ENCODE data around the gene EVX2. TPM values are rescaled to one million over a fixed set of nuclear protein-coding genes. Genes with fewer than 3 reads are reported as not detected.

The EVX2 gene
- total and polyA plus RNA-seq, 9 of the 15 experiments (the other 6 are each of a cell fraction or from before 2014, with no cell fraction given), result not detected

- TF ChIP-seq CTCF (IDR thresholded peaks at IDR 0.05 in 2 of 3, conservative IDR thresholded peaks at IDR 0.05 in 1 of 3; ENCODE audit: insufficient read depth in 2 of 3, low read depth in 1 of 3, low read length in 3 of 3) (peak; percentile 84 to 90 (median 87)), XRCC3 (IDR thresholded peaks at IDR 0.05) (no peak), THAP12 (CRISPR knock-in tag; IDR thresholded peaks at IDR 0.05) (0 out of 2 replicates have a peak, but pooled peaks have one; percentile 36), XRCC5 (IDR thresholded peaks at IDR 0.05; ENCODE audit: low read depth, low read length) (peak; percentile 62; the same call in 1 of the 2 replicates), MTA3 (IDR thresholded peaks at IDR 0.05; ENCODE audit: borderline replicate concordance) (no peak), SMAD4 (CRISPR knock-in tag; conservative IDR thresholded peaks at IDR 0.05) (0 out of 2 replicates have a peak, but pooled peaks have one; percentile 22), FIP1L1 (IDR thresholded peaks at IDR 0.05; ENCODE audit: low read depth, low read length, poor library complexity, severe bottlenecking) (peak; percentile 31), LCOR (CRISPR knock-in tag; IDR thresholded peaks at IDR 0.05) (peak; percentile 53; the same call in 1 of the 2 replicates), MAFK (IDR thresholded peaks at IDR 0.05; ENCODE audit: low read length) (no peak), CC2D1A (IDR thresholded peaks at IDR 0.05) (0 out of 2 replicates have a peak, but pooled peaks have one; percentile 32), ELF1 (tag; IDR thresholded peaks at IDR 0.05) (peak; percentile 17; the same call in 1 of the 2 replicates), CTBP1 (IDR thresholded peaks at IDR 0.05; ENCODE audit: borderline replicate concordance) (peak; percentile 22; the same call in 1 of the 2 replicates), HOXB6 (CRISPR knock-in tag; IDR thresholded peaks at IDR 0.05; ENCODE audit: borderline replicate concordance) (no peak), MECOM (CRISPR knock-in tag; IDR thresholded peaks at IDR 0.05) (no peak), MNT (conservative IDR thresholded peaks at IDR 0.05) (no peak), ATF1 (CRISPR knock-in tag; IDR thresholded peaks at IDR 0.05) (no peak), ATF1 (tag; IDR thresholded peaks at IDR 0.05) (0 out of 2 replicates have a peak, but pooled peaks have one; percentile 31)
These were observed 13.4 kb upstream of the EVX2 start (continued) for GRCh38 chr2:176096986-176097819.
